Endothelial cell (in vitro differentiated cells): Measurements from ENCODE around the gene RNF113B. TPM values are rescaled to one million over a fixed set of nuclear protein-coding genes. Genes with fewer than 3 reads are reported as not detected.

Experiments used
- DNase-seq: peaks from one replicate; pipeline ENCODE4 v3.0.0; 2021; ENCODE audit warnings: low spot score
- H3K27ac Mint-ChIP-seq: one replicate; pipeline ENCODE4 v1.8.0; 2021; ENCODE audit warnings: mixed read lengths, inconsistent platforms; ENCODE audit not compliant: unreplicated experiment
- H3K27me3 Mint-ChIP-seq: one replicate; pipeline ENCODE4 v1.8.0; 2021; ENCODE audit warnings: mild to moderate bottlenecking, moderate library complexity, mixed read lengths, inconsistent platforms; ENCODE audit not compliant: unreplicated experiment
- H3K36me3 Mint-ChIP-seq: one replicate; pipeline ENCODE4 v1.8.0; 2021; ENCODE audit warnings: mild to moderate bottlenecking, low read depth, mixed read lengths, inconsistent platforms; ENCODE audit not compliant: unreplicated experiment
- H3K4me1 Mint-ChIP-seq: one replicate; pipeline ENCODE4 v1.8.0; 2021; ENCODE audit warnings: mild to moderate bottlenecking, mixed read lengths, inconsistent platforms; ENCODE audit not compliant: unreplicated experiment
- H3K4me3 Mint-ChIP-seq: one replicate; pipeline ENCODE4 v1.8.0; 2021; ENCODE audit warnings: mild to moderate bottlenecking, mixed read lengths, inconsistent platforms; ENCODE audit not compliant: unreplicated experiment
- H3K9me3 Mint-ChIP-seq: one replicate; pipeline ENCODE4 v1.8.0; 2021; ENCODE audit warnings: mixed read lengths, inconsistent platforms; ENCODE audit not compliant: unreplicated experiment
- CTCF ChIP-seq: fragments of 200-600 bp; sonication (generic); IDR thresholded peaks from one replicate; pipeline ENCODE4 v1.5.0; 2021; ENCODE audit warnings: antibody characterized with exemption; ENCODE audit not compliant: unreplicated experiment
- total RNA-seq: library from RNA; stranded (reverse); fragmentation: NEBNext Ultra II Directional; extraction: Animal tissue kit (Norgen Biotek cat#: 25700); gene quantifications from one replicate; pipeline ENCODE4 v1.2.1, GENCODE V29; 2021; ENCODE audit not compliant: unreplicated experiment

RNF113B gene
- total RNA-seq, 1 donor from 2014 or later, result not detected

- peaks cover 4% of the 10 kb centered on the region for H3K9me3 Mint-ChIP-seq
- no peak for TF ChIP-seq CTCF
- no peak overlapping the region for H3K4me3 Mint-ChIP-seq
- DNase-seq, result no peak
- H3K27me3 Mint-ChIP-seq, result peaks cover 6% of the 10 kb centered on the region
- peaks cover 18% of the 10 kb centered on the region for H3K4me1 Mint-ChIP-seq
- peaks cover 22% of the 10 kb centered on the region for H3K36me3 Mint-ChIP-seq
- no peak overlapping the region for H3K27ac Mint-ChIP-seq
Measured at GRCh38 chr13:98214707-98215106, 37.6 kb upstream of the RNF113B start.

GRCh38 chr13:98214008-98214643 is 37.1 kb upstream of the RNF113B start:
- no peak overlapping the region for H3K27ac Mint-ChIP-seq

GRCh38 chr13:98213354-98213753 is 36.3 kb upstream of the RNF113B start:
- Mint-ChIP-seq H3K4me1 (peaks cover 18% of the 10 kb centered on the region), H3K27ac (no peak overlapping the region), H3K27me3 (peaks cover 6% of the 10 kb centered on the region), H3K4me3 (peak overlapping the region; percentile 69), H3K36me3 (peaks cover 22% of the 10 kb centered on the region), H3K9me3 (peaks cover 4% of the 10 kb centered on the region)
- TF ChIP-seq CTCF, result no peak
- no peak for DNase-seq

More at GRCh38 chr13:98214008-98214643, 37.1 kb upstream of the RNF113B start:
- Mint-ChIP-seq H3K9me3 (peaks cover 4% of the 10 kb centered on the region), H3K36me3 (peaks cover 22% of the 10 kb centered on the region), H3K4me1 (peaks cover 18% of the 10 kb centered on the region), H3K4me3 (no peak overlapping the region), H3K27me3 (peaks cover 6% of the 10 kb centered on the region)
- no peak for DNase-seq
- TF ChIP-seq CTCF, result no peak

DNA sequence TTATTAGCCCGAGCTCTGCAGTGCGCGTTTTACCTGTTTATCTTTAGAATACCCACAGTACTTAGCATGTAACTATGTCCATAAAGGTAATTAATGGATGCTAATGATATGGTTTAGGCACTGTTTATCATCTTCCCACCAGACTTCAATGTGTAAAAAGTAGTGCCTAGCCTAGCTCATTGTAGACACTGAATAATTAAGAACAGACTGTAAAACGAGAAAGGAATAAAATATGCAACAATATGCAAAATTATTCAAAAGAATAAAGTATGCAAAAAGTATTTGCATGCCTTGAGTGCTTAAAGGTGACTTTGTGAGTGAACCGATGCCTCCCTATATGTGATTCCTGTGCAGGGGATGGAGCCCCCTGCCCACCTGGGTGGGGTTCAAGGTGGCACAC is 35.7 kb upstream of the RNF113B start:
- peaks cover 6% of the 10 kb centered on the region for H3K27me3 Mint-ChIP-seq
- no peak for TF ChIP-seq CTCF
- H3K27ac Mint-ChIP-seq, result no peak overlapping the region
- H3K4me3 Mint-ChIP-seq, result no peak overlapping the region
- H3K36me3 Mint-ChIP-seq, result peaks cover 22% of the 10 kb centered on the region
- peaks cover 4% of the 10 kb centered on the region for H3K9me3 Mint-ChIP-seq
- H3K4me1 Mint-ChIP-seq, result peaks cover 18% of the 10 kb centered on the region
- DNase-seq, result no peak

GRCh38 chr13:98208606-98209005 is 31.5 kb upstream of the RNF113B start:
- H3K4me1 Mint-ChIP-seq, result peaks cover 5% of the 10 kb centered on the region
- TF ChIP-seq CTCF, result no peak
- H3K9me3 Mint-ChIP-seq, result peaks cover 4% of the 10 kb centered on the region
- H3K4me3 Mint-ChIP-seq, result no peak overlapping the region
- peaks cover 5% of the 10 kb centered on the region for H3K27me3 Mint-ChIP-seq
- peaks cover 35% of the 10 kb centered on the region for H3K36me3 Mint-ChIP-seq
- H3K27ac Mint-ChIP-seq, result peak overlapping the region; percentile 46
- DNase-seq, result no peak
